ENCODE measurements around the gene TP63.

TP63 gene

GRCh38 chr3:189899186-189899585, 268.0 kb downstream of the TP63 start:
- in situ Hi-C loops (cut with MboI; ENCODE audit: low pct_unique_long_range_greater_than_20kb, low sequenced_read_pairs, unreplicated experiment), result no loop called here
- TF ChIP-seq CTCF (IDR thresholded peaks at IDR 0.05; ENCODE audit: extremely low read depth, insufficient read depth, missing control alignments), result no peak

GRCh38 chr3:189900578-189900977, 269.4 kb downstream of the TP63 start:
- in situ Hi-C loops (cut with MboI; ENCODE audit: low pct_unique_long_range_greater_than_20kb, low sequenced_read_pairs, unreplicated experiment), result no loop called here
- TF ChIP-seq CTCF (IDR thresholded peaks at IDR 0.05; ENCODE audit: extremely low read depth, insufficient read depth, missing control alignments), result no peak
- no peak for DNase-seq (ENCODE audit: low spot score)

More at GRCh38 chr3:189899186-189899585, 268.0 kb downstream of the TP63 start:
- no peak for DNase-seq (ENCODE audit: low spot score)

- in situ Hi-C loops (cut with MboI; ENCODE audit: low pct_unique_long_range_greater_than_20kb, low sequenced_read_pairs, unreplicated experiment), result no loop called here
- no peak for DNase-seq (ENCODE audit: low spot score)
- TF ChIP-seq CTCF (IDR thresholded peaks at IDR 0.05; ENCODE audit: extremely low read depth, insufficient read depth, missing control alignments), result no peak
Observed at GRCh38 chr3:189901481-189901880, 270.3 kb downstream of the TP63 start.

GRCh38 chr3:189902230-189903186, 271.3 kb downstream of the TP63 start:
- no peak for TF ChIP-seq CTCF (IDR thresholded peaks at IDR 0.05; ENCODE audit: extremely low read depth, insufficient read depth, missing control alignments)
- in situ Hi-C loops (cut with MboI; ENCODE audit: low pct_unique_long_range_greater_than_20kb, low sequenced_read_pairs, unreplicated experiment), result no loop called here
- no peak for DNase-seq (ENCODE audit: low spot score)

- in situ Hi-C loops (cut with MboI; ENCODE audit: low pct_unique_long_range_greater_than_20kb, low sequenced_read_pairs, unreplicated experiment), result no loop called here
- no peak for DNase-seq (ENCODE audit: low spot score)
- TF ChIP-seq CTCF (IDR thresholded peaks at IDR 0.05; ENCODE audit: extremely low read depth, insufficient read depth, missing control alignments), result no peak
Observed at GRCh38 chr3:189903562-189904250, 272.5 kb downstream of the TP63 start.

GRCh38 chr3:189907803-189908202, 276.6 kb downstream of the TP63 start:
- no peak for TF ChIP-seq CTCF (IDR thresholded peaks at IDR 0.05; ENCODE audit: extremely low read depth, insufficient read depth, missing control alignments)
- DNase-seq (ENCODE audit: low spot score), result no peak

More at GRCh38 chr3:189907803-189908202, 276.6 kb downstream of the TP63 start:
- in situ Hi-C loops (cut with MboI; ENCODE audit: low pct_unique_long_range_greater_than_20kb, low sequenced_read_pairs, unreplicated experiment), result no loop called here
